PC-9 (cell line): ENCODE measurements around the gene SIDT1. TPM values are rescaled to one million over a fixed set of nuclear protein-coding genes. Genes with fewer than 3 reads are reported as not detected.
"Not testable (repeated sequence)": the region's sequence is repeated elsewhere in the genome, so short reads cannot be mapped to it uniquely, and the experiment has no call there.

ENCODE experiments used
- BruUV-seq: library from RNA; stranded (reverse); fragments of 400-500 nt; replicated peaks from 2 replicates; lab custom pipeline; 2021; lab: Mats Ljungman, UMichigan
- CTCF ChIA-PET: fragments of 300-600 bp; sonication (Branson Sonifier 250); formaldehyde crosslinking; loops from one replicate; lab custom pipeline; 2022; ENCODE audit warnings: antibody characterized with exemption; lab: Charles Lee
- POLR2A ChIA-PET: fragments of 300-600 bp; sonication (Branson Sonifier 250); formaldehyde crosslinking; loops from one replicate; lab custom pipeline; 2022; ENCODE audit warnings: antibody characterized with exemption; ENCODE audit not compliant: unreplicated experiment; lab: Charles Lee
- DNase-seq, 2 experiments: peaks; one replicate each; pipeline versions ENCODE4 v3.0.0 to v3.0.0-alpha.2; 2015 to 2022; ENCODE audit warnings: mixed read lengths in 1 of 2
- H2AFZ ChIP-seq: fragments of 200-600 bp; sonication (generic); 2 replicates; pipeline ENCODE4 v1.8.1; 2017; ENCODE audit warnings: antibody characterized with exemption
- H3F3A ChIP-seq: fragments of 200-600 bp; sonication (generic); 2 replicates; pipeline ENCODE4 v1.8.1; 2017; ENCODE audit warnings: antibody characterized with exemption, mild to moderate bottlenecking, low read depth; ENCODE audit not compliant: insufficient read depth
- H3K27ac ChIP-seq: fragments of 200-600 bp; sonication (generic); 2 replicates; pipeline ENCODE4 v1.6.1; 2016; ENCODE audit warnings: mixed run types
- H3K27me3 ChIP-seq: fragments of 200-600 bp; sonication (generic); 2 replicates; pipeline ENCODE4 v1.6.1; 2016; ENCODE audit warnings: low read depth, mixed run types; ENCODE audit not compliant: insufficient read depth
- H3K36me3 ChIP-seq: fragments of 200-600 bp; sonication (generic); 2 replicates; pipeline ENCODE4 v1.6.1; 2016; ENCODE audit warnings: low read depth, mixed run types
- H3K4me1 ChIP-seq: fragments of 200-600 bp; sonication (generic); replicated peaks from 2 replicates; pipeline ENCODE4 v1.6.1; 2016; ENCODE audit warnings: mixed run types; ENCODE audit not compliant: insufficient read depth
- H3K4me2 ChIP-seq: fragments of 200-600 bp; sonication (generic); 2 replicates; pipeline ENCODE4 v1.6.1; 2017; ENCODE audit warnings: mixed run types
- H3K4me3 ChIP-seq: fragments of 200-600 bp; sonication (generic); 2 replicates; pipeline ENCODE4 v1.6.1; 2016; ENCODE audit warnings: mixed run types
- H3K79me2 ChIP-seq: fragments of 200-600 bp; sonication (generic); 2 replicates; pipeline ENCODE4 v1.6.1; 2017; ENCODE audit warnings: low read depth, mixed run types
- H3K9me2 ChIP-seq: fragments of 200-600 bp; sonication (generic); 2 replicates; pipeline ENCODE4 v1.8.1; 2017; ENCODE audit warnings: mild to moderate bottlenecking; ENCODE audit not compliant: insufficient read depth
- H3K9me3 ChIP-seq: fragments of 200-600 bp; sonication (generic); 2 replicates; pipeline ENCODE4 v1.8.1; 2016; ENCODE audit warnings: low read depth; ENCODE audit not compliant: insufficient read depth
- H4K20me1 ChIP-seq: fragments of 200-600 bp; sonication (generic); 2 replicates; pipeline ENCODE4 v1.8.1; 2017; ENCODE audit not compliant: insufficient read depth
- CTCF ChIP-seq: fragments of 200-600 bp; sonication (generic); conservative IDR thresholded peaks from 2 replicates; pipeline ENCODE4 v1.6.1; 2017; ENCODE audit warnings: mixed run types, antibody characterized with exemption, mild to moderate bottlenecking, moderate library complexity
- EZH2 ChIP-seq: fragments of 200-600 bp; sonication (generic); IDR thresholded peaks from 2 replicates; pipeline ENCODE4 v1.8.0; 2017; ENCODE audit warnings: antibody characterized with exemption, low read depth
- intact Hi-C: fragments of 100-400 bp; cut with micrococcal nuclease; formaldehyde crosslinking; loops from one replicate; pipeline ENCODE4 v1.10.0; 2022; ENCODE audit not compliant: unreplicated experiment
- total RNA-seq: library from RNA; stranded (reverse); gene quantifications from 2 replicates; pipeline ENCODE4 v1.2.3, GENCODE V29; 2021

The SIDT1 gene
- total RNA-seq, 1 experiment from 2014 or later, result 1.2 TPM

DNA sequence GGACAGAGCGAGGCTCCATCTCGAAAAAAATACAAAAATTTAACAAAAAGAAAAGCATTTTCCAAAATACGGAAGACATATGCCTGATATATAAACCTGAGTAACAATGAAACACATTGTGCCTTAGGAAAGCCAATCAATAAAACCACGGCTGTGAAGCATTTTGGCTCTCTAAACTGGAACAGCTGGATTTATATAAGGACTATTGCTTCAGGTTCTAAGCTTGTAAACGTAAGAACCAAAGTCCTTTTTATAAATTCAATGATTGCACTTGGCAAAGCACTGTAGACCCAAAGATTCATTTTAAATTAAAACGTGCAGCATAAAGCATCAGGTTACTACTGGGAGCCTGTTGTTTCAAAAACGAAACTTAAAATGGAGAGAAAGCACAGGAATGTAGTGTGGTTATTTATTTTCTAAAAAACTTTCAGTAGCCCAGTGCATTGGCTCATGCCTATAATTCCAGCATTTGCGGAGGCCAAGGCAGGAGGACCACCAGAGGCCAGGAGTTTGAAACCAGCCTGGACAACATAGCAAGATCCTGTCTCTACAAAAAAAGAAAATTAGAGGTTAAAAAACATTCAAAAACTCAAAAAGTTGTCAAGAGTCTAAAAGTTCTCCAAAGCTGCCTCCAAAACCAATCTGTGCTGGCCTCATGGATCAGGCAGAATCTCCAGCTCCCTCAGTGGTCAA lies 102.6 kb downstream of the SIDT1 start:
- POLR2A ChIA-PET, result no interaction called here

GRCh38 chr3:113636034-113636433 lies 103.7 kb downstream of the SIDT1 start:
- H3K79me2 ChIP-seq, intact Hi-C loops, H3K4me3 ChIP-seq, H3K27me3 ChIP-seq, H3K4me1 ChIP-seq, H2AFZ ChIP-seq, H3K36me3 ChIP-seq, H3K4me2 ChIP-seq, H3F3A ChIP-seq, H3K9me2 ChIP-seq, CTCF ChIA-PET, POLR2A ChIA-PET, H3K27ac ChIP-seq, H4K20me1 ChIP-seq, DNase-seq, H3K9me3 ChIP-seq, BruUV-seq: not testable (repeated sequence)

More for the DNA sequence above, 102.6 kb downstream of the SIDT1 start:
- Histone ChIP-seq H3K27me3 (no peaks in the 10 kb centered on the region), H3K79me2 (no peaks in the 10 kb centered on the region), H4K20me1 (no peaks in the 10 kb centered on the region), H3F3A (no peaks in the 10 kb centered on the region), H3K4me2 (no peak overlapping the region), H3K4me3 (no peak overlapping the region), H3K9me3 (no peaks in the 10 kb centered on the region), H2AFZ (no peak overlapping the region), H3K36me3 (no peaks in the 10 kb centered on the region), H3K4me1 (no peaks in the 10 kb centered on the region), H3K27ac (no peak overlapping the region), H3K9me2 (no peaks in the 10 kb centered on the region)
- CTCF ChIA-PET, result interaction anchor here (0.7 kb wide), 1 partner anchor 61 kb away, joined by 3 read pairs; no protein-coding TSS in a partner anchor
- DNase-seq, result no peak
- no peak for TF ChIP-seq CTCF
- no peak for TF ChIP-seq EZH2
- BruUV-seq, result no TSS peak
- intact Hi-C loops, result no loop called here

- DNase-seq, result no peak
- no peak overlapping the region for H3K4me3 ChIP-seq
- POLR2A ChIA-PET, result no interaction called here
- CTCF ChIA-PET, result no interaction called here
- H3K4me2 ChIP-seq, result no peak overlapping the region
- no peaks in the 10 kb centered on the region for H3K36me3 ChIP-seq
- H3K27me3 ChIP-seq, result no peaks in the 10 kb centered on the region
- no peak overlapping the region for H3K27ac ChIP-seq
- BruUV-seq, result no TSS peak
- H2AFZ ChIP-seq, result no peak overlapping the region
- no peaks in the 10 kb centered on the region for H3K9me2 ChIP-seq
- H3F3A ChIP-seq, result no peaks in the 10 kb centered on the region
- H3K4me1 ChIP-seq, result no peaks in the 10 kb centered on the region
- TF ChIP-seq EZH2, result no peak
- no peak for TF ChIP-seq CTCF
- no peaks in the 10 kb centered on the region for H4K20me1 ChIP-seq
- intact Hi-C loops, result no loop called here
- H3K79me2 ChIP-seq, result no peaks in the 10 kb centered on the region
- H3K9me3 ChIP-seq, result no peaks in the 10 kb centered on the region
Measured at GRCh38 chr3:113637756-113638155, 105.4 kb downstream of the SIDT1 start.
